ENCODE results near the gene CPT1C.

DNA sequence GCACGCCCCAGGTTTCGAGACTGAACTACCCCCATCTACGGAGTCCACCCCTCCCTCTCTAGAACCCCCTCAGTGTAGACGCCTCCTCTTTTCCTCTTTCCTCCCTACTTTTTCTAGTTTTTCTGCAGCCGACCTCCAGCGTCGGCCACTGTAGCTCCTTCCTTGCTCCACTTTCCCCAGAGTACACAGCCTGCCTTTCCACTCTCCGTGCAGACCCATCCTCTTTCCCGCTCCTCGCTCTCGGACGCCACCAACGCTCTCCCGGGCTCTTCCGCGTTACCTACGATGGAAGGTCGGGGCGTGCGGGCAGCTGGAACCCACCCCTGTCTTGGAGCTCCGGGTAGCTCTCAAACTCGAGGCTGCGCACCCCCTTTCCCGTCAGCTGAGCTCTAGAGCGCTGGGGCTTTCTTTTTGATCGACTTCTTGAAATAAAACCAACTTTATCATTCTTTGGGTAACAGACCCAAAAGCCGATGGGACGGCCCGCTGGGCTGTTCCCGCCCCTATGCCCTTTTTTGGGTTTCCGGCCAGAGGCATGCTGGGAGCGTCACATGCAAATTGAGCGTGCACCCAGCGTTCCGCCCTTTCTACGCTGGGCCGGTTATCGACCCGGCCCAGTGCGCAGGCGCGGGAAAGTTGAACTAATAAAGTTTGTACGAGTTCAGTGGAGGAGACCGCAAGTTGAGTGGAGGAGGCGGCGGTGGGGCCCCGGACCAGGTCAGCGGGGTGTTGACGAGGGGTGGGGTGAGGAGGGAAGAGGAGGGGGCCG, 25.4 kb upstream of the CPT1C start, which contains the start of the genes BCL2L12 and IRF3:
- TF ChIP-seq, protein P1, sequence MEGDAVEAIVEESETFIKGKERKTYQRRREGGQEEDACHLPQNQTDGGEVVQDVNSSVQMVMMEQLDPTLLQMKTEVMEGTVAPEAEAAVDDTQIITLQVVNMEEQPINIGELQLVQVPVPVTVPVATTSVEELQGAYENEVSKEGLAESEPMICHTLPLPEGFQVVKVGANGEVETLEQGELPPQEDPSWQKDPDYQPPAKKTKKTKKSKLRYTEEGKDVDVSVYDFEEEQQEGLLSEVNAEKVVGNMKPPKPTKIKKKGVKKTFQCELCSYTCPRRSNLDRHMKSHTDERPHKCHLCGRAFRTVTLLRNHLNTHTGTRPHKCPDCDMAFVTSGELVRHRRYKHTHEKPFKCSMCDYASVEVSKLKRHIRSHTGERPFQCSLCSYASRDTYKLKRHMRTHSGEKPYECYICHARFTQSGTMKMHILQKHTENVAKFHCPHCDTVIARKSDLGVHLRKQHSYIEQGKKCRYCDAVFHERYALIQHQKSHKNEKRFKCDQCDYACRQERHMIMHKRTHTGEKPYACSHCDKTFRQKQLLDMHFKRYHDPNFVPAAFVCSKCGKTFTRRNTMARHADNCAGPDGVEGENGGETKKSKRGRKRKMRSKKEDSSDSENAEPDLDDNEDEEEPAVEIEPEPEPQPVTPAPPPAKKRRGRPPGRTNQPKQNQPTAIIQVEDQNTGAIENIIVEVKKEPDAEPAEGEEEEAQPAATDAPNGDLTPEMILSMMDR (IDR thresholded peaks at IDR 0.05): no peak
- no peak for TF ChIP-seq EZH2 (IDR thresholded peaks at IDR 0.05; ENCODE audit: borderline replicate concordance, insufficient read depth, low read depth, low read length, poor library complexity, severe bottlenecking)
